OCI-LY1 (cell line): Measurements from ENCODE around the gene ULK3.

Experiments used
- H2AFZ ChIP-seq: fragments of 200-600 bp; sonication (generic), shearing (Covaris generic); 2 replicates; pipeline ENCODE4 v1.6.0; 2014; ENCODE audit warnings: antibody characterized with exemption, mild to moderate bottlenecking, low read length
- H3F3A ChIP-seq: fragments of 200-600 bp; sonication (generic), shearing (Covaris generic); 2 replicates; pipeline ENCODE4 v1.6.0; 2014; ENCODE audit warnings: mild to moderate bottlenecking, antibody characterized with exemption, low read length, moderate library complexity; ENCODE audit not compliant: insufficient read depth
- H3K27ac ChIP-seq: fragments of 200-600 bp; sonication (generic); 2 replicates; pipeline ENCODE4 v1.5.1; 2014; ENCODE audit warnings: low read length, mixed run types, mild to moderate bottlenecking, low read depth; ENCODE audit not compliant: poor library complexity, severe bottlenecking
- H3K27me3 ChIP-seq: fragments of 200-600 bp; sonication (generic); 2 replicates; pipeline ENCODE4 v1.6.0; 2014; ENCODE audit warnings: antibody characterized with exemption, mild to moderate bottlenecking, low read length, moderate library complexity; ENCODE audit not compliant: insufficient read depth
- H3K36me3 ChIP-seq: fragments of 200-600 bp; sonication (generic); 2 replicates; pipeline ENCODE4 v1.6.1; 2014; ENCODE audit warnings: mild to moderate bottlenecking, antibody characterized with exemption, low read length, moderate library complexity, mixed read lengths; ENCODE audit not compliant: insufficient read depth
- H3K4me1 ChIP-seq: fragments of 200-600 bp; sonication (generic); 2 replicates; pipeline ENCODE4 v1.5.1; 2014; ENCODE audit warnings: mild to moderate bottlenecking, low read length, moderate library complexity; ENCODE audit not compliant: insufficient read depth, severe bottlenecking
- H3K4me2 ChIP-seq: fragments of 200-600 bp; sonication (generic), shearing (Covaris generic); 2 replicates; pipeline ENCODE4 v1.6.1; 2014; ENCODE audit warnings: low read length
- H3K4me3 ChIP-seq: fragments of 200-600 bp; sonication (generic); 2 replicates; pipeline ENCODE4 v1.5.1; 2014; ENCODE audit warnings: low read length, low read depth, mild to moderate bottlenecking, mixed read lengths; ENCODE audit not compliant: poor library complexity, severe bottlenecking
- H3K79me2 ChIP-seq: fragments of 200-600 bp; shearing (Covaris generic); 2 replicates; pipeline ENCODE4 v1.6.1; 2016; ENCODE audit warnings: mixed run types, low read length, mixed read lengths; ENCODE audit not compliant: insufficient read depth
- H3K9ac ChIP-seq: fragments of 200-600 bp; sonication (generic), shearing (Covaris generic); 2 replicates; pipeline ENCODE4 v1.6.1; 2014; ENCODE audit warnings: mild to moderate bottlenecking, low read length, mixed read lengths
- H3K9me2 ChIP-seq: fragments of 200-600 bp; sonication (generic), shearing (Covaris generic); 2 replicates; pipeline ENCODE4 v1.6.1; 2014; ENCODE audit warnings: low read depth, mild to moderate bottlenecking, low read length, mixed read lengths
- H3K9me3 ChIP-seq: fragments of 200-600 bp; shearing (Covaris generic); 2 replicates; pipeline ENCODE4 v1.6.1; 2014; ENCODE audit warnings: low read length, mixed read lengths
- H4K20me1 ChIP-seq: fragments of 200-600 bp; sonication (generic), shearing (Covaris generic); 2 replicates; pipeline ENCODE4 v1.6.0; 2016; ENCODE audit warnings: mild to moderate bottlenecking, low read length; ENCODE audit not compliant: insufficient read depth
- EZH2 ChIP-seq: fragments of 200-600 bp; sonication (generic), shearing (Covaris generic); IDR thresholded peaks from 2 replicates; pipeline ENCODE4 v1.8.0; 2017; ENCODE audit warnings: borderline replicate concordance, mixed run types, mild to moderate bottlenecking, antibody characterized with exemption, low read length, moderate library complexity, mixed read lengths
- TF ChIP-seq, protein P1 (sequence below): fragments of 200-600 bp; sonication (generic), shearing (Covaris generic); IDR thresholded peaks from 2 replicates; pipeline ENCODE4 v1.5.1; 2017; ENCODE audit warnings: mild to moderate bottlenecking, antibody characterized with exemption, low read length, moderate library complexity, mixed read lengths

Gene ULK3

GRCh38 chr15:74798388-74799254, 44.3 kb downstream of the ULK3 start:
- H4K20me1 ChIP-seq, result no peaks in the 10 kb centered on the region
- no peak overlapping the region for H3K4me3 ChIP-seq
- H3K79me2 ChIP-seq, result peaks cover 28% of the 10 kb centered on the region
- peaks cover 73% of the 10 kb centered on the region for H3K4me1 ChIP-seq
- peak overlapping the region; percentile 42; the same call in 1 of the 2 replicates for H3K9ac ChIP-seq
- peak overlapping the region; percentile 56 for H3K4me2 ChIP-seq
- peaks cover 82% of the 10 kb centered on the region for H3K36me3 ChIP-seq
- no peaks in the 10 kb centered on the region for H3K9me3 ChIP-seq
- H3K27ac ChIP-seq, result peak overlapping the region; percentile 86
- TF ChIP-seq, protein P1, sequence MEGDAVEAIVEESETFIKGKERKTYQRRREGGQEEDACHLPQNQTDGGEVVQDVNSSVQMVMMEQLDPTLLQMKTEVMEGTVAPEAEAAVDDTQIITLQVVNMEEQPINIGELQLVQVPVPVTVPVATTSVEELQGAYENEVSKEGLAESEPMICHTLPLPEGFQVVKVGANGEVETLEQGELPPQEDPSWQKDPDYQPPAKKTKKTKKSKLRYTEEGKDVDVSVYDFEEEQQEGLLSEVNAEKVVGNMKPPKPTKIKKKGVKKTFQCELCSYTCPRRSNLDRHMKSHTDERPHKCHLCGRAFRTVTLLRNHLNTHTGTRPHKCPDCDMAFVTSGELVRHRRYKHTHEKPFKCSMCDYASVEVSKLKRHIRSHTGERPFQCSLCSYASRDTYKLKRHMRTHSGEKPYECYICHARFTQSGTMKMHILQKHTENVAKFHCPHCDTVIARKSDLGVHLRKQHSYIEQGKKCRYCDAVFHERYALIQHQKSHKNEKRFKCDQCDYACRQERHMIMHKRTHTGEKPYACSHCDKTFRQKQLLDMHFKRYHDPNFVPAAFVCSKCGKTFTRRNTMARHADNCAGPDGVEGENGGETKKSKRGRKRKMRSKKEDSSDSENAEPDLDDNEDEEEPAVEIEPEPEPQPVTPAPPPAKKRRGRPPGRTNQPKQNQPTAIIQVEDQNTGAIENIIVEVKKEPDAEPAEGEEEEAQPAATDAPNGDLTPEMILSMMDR, result peak; percentile 37; the same call in 1 of the 2 replicates
- TF ChIP-seq EZH2, result no peak
- no peak overlapping the region for H2AFZ ChIP-seq
- H3K9me2 ChIP-seq, result no peaks in the 10 kb centered on the region
- H3K27me3 ChIP-seq, result no peaks in the 10 kb centered on the region
- H3F3A ChIP-seq, result no peaks in the 10 kb centered on the region

GRCh38 chr15:74795966-74796625, 46.9 kb downstream of the ULK3 start:
- Histone ChIP-seq H3K36me3 (peaks cover 69% of the 10 kb centered on the region), H3K79me2 (peaks cover 52% of the 10 kb centered on the region), H3K27me3 (no peaks in the 10 kb centered on the region), H3K9me2 (no peaks in the 10 kb centered on the region), H3K4me3 (no peak overlapping the region), H3K9me3 (no peaks in the 10 kb centered on the region), H3K27ac (peak overlapping the region; percentile 48), H3K9ac (no peak overlapping the region), H2AFZ (no peak overlapping the region), H3K4me1 (peaks cover 99% of the 10 kb centered on the region), H3F3A (no peaks in the 10 kb centered on the region), H4K20me1 (no peaks in the 10 kb centered on the region), H3K4me2 (no peak overlapping the region)
- TF ChIP-seq EZH2, result no peak
- TF ChIP-seq, protein P1, result no peak

- H3K27ac ChIP-seq, result peak overlapping the region; percentile 68
- no peaks in the 10 kb centered on the region for H3F3A ChIP-seq
- H3K4me2 ChIP-seq, result peak overlapping the region; percentile 9; the same call in 1 of the 2 replicates
- TF ChIP-seq EZH2, result no peak
- TF ChIP-seq, protein P1, result no peak
- H3K36me3 ChIP-seq, result peaks cover 65% of the 10 kb centered on the region
- no peaks in the 10 kb centered on the region for H3K9me3 ChIP-seq
- H3K9me2 ChIP-seq, result no peaks in the 10 kb centered on the region
- peaks cover 63% of the 10 kb centered on the region for H3K79me2 ChIP-seq
- peak overlapping the region; percentile 6; the same call in 1 of the 2 replicates for H3K9ac ChIP-seq
- no peaks in the 10 kb centered on the region for H4K20me1 ChIP-seq
- peaks cover 99% of the 10 kb centered on the region for H3K4me1 ChIP-seq
- no peaks in the 10 kb centered on the region for H3K27me3 ChIP-seq
- H2AFZ ChIP-seq, result no peak overlapping the region
- H3K4me3 ChIP-seq, result no peak overlapping the region
Observed at GRCh38 chr15:74794970-74795349, 48.0 kb downstream of the ULK3 start.
